ENCODE results near the gene KDELR1.

KDELR1 gene

DNA sequence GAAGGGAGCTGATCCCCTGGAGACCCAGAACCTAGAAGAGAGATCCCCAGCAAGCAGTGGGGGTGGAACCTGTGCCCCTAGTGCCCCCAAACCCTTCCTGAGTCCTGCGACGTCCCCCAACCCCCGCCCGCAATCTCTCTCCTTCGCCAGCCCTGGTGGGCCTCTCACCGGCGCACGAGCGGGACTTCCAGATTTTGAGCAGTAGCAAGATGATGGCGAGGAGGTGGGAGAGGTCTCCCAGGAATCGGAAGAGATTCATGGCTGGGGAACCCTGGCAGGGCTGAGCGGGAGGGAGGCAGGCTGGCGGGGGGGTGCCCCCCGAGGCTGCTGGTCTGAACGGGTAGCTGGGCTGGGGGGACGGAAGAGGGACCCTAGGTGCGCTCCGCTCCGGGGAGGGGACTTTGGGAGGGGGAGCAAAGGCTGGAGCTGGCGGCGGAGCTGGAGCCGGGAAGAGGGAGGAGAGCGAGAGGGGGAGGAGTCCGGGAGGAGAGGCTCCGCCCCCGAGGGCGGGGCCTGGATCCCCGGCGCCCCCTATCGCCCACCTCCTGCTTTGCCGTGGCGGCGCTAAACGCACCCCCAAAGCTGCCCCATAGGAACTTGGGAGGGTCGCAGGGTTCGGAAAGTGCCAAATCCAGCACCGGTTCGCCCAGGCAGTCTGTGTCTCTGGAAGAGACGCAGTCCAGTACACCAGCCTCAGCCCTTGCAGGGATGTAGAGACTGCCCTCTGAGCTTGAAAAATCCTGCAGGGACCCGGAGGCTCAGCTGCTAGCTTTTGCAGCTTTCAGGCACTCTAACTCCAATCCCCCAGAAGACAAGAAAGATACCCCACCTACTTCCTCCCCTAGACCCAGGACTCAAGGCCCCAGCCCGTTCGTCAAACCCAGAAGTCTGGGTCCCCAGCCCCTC lies at the start of gene KDELR1:
TSS of gene KDELR1 (minus strand) at position 452 of the 906 bp plus-strand sequence. CDS start at position 259, 193 bp downstream.
- DNase-seq: no peak

GRCh38 chr19:48436586-48436985 lies 45.2 kb upstream of the KDELR1 start:
- DNase-seq: no peak

DNA sequence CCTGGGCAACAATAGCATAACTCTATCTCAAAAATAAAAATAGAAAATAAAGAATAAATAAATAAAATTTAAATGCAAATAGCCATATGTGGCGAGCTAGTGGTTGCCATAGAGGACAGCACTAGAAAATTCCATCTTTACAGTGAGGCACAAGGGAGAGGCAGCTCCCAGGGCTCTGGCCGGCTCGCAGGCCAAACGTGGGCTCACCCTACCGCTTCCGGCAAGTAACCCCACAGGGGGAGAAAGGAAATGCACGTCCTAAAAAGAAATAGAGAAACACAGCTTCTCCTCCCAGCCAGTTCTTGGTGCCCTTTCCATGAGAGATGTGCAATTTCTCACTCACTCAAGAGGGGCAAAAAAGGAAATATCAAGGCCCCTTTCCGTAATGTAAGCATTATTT lies 42.0 kb upstream of the KDELR1 start:
- DNase-seq: no peak

GRCh38 chr19:48428670-48429069 lies 37.3 kb upstream of the KDELR1 start:
- DNase-seq: no peak

DNA sequence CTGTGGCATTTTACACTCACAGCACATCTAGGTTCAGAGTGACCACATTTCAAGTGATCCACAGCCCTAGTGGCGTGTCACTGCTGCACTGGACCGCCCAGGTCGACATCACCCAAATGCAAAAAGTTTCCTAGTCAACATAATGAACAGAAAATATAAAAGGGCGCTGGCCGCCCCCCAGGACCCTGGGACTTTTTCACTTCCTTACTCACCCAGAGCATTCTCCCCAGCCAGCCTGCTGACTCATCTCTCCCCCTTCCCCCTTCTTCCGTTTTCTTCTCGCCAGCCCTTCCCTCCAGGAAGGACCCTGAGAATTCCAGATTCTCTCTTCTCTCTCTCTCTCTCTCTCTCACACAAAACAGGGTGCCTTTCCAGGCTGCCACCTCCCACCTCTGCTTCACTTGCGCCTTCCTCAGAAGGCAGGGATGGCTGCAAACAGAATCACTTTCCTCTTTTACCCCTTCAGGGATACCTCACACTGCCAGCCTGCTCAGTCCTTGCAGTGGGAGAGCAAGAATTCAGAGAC lies 33.4 kb upstream of the KDELR1 start:
- no peak for DNase-seq

DNA sequence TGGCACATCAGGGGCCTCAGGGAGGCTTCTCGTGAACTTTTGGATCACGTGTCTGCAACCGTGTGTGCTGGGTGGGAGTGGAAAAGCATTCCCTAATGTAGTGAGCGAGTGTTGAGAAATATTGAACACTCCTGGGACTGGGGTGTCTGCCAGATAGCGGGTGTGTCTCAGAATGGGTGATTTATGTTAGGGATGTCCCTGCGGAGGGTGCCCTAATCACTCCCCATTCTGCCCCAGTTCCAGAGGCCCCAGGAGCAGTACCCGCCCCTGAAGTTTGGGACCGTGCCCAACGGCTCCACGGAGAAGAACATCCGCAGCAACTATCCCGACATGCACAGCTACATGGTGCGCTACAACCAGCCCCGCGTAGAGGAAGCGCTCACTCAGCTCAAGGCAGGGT lies 30.2 kb upstream of the KDELR1 start:
- DNase-seq: no peak

DNA sequence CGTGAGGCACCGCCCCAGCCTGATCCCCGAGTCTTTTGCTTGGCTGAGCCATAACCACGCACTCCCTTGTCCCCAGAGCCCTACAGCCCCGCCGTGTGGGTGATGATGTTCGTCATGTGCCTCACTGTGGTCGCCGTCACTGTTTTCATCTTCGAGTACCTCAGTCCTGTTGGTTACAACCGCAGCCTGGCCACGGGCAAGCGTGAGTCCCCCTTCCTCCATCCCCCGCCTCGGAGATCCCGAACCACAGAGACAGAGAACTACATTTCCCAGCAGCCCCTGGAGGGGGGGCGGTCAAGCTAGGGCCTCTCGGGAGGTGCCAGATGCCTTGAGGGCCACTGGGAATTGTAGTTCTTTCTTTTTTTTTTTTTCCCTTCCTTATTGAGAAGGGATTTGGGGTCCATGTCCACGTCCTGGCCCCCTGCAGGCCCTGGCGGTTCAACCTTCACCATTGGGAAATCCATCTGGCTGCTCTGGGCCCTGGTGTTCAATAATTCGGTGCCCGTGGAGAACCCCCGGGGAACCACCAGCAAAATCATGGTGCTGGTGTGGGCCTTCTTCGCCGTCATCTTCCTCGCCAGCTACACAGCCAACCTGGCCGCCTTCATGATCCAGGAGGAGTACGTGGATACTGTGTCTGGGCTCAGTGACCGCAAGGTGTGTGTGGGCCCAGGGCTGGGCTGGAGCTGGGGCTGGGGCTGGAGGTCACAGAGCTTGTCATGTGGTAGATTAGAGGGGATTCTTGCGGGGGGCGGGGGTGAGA lies 28.0 kb upstream of the KDELR1 start:
- DNase-seq: no peak

- no peak for DNase-seq
Observed at GRCh38 chr19:48418317-48419064, 27.1 kb upstream of the KDELR1 start.

- no peak for DNase-seq
Observed at GRCh38 chr19:48417421-48417820, 26.1 kb upstream of the KDELR1 start.

DNA sequence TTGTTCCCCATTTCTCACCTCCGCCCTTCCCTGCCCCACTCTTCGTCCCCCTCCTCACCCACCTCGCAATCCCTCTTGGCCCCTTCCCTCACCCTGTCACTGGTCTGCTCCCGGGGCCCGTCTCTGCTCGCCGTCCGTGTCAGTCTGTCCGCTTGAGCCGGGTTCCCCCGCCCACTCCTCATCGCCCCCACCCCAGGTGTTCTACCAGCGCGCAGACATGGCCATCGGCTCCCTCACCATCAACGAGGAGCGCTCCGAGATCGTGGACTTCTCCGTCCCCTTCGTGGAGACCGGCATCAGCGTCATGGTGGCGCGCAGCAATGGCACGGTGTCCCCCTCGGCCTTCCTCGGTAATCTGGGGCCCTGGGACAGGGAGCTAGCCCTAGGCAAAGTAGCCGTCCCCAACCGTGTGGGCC lies 24.5 kb upstream of the KDELR1 start:
- no peak for DNase-seq

DNA sequence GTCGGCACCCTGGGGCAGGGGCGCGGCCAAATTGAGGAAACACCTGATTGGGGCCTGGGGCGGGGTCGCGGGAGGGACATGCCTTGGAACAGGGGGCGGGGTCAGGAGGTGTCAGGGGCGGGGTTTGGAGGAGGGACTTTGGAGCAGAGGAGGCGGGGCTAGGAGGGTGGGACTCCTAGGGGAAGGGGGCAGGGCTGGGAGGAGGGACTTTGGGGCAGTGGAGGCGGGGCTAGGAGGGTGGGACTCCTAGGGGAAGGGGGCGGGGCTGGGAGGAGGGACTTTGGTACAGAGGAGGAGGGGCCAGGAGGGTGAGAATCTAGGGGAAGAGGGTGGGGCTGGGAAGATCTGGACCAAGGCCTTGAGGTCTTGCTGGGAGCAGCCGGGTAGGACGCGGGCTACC lies 24.0 kb upstream of the KDELR1 start:
- no peak for DNase-seq

DNA sequence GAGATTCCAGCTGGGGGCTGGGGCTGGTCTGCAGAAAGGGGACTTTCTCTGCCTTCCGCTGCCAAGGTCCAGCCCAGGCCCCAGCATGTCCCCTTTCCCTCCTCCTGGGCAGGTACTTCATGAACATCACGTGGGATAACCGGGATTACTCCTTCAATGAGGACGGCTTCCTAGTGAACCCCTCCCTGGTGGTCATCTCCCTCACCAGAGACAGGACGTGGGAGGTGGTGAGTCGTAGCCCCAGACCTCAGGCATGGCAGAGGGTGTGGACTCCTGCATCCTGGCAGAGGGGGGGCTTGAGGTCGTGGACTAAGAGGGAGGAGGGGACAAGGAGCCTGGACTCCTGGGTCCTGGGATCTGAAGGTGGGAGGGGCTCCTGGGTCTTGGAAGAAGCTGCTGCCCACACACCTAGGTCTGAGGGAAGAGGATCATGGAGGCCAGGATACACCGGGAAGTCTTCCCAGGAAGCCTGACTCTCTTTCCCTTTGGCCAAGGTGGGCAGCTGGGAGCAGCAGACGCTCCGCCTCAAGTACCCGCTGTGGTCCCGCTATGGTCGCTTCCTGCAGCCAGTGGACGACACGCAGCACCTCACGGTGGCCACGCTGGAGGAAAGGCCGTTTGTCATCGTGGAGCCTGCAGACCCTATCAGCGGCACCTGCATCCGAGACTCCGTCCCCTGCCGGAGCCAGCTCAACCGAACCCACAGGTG lies 22.7 kb upstream of the KDELR1 start:
- DNase-seq: no peak

GRCh38 chr19:48405850-48406249 lies 14.5 kb upstream of the KDELR1 start:
- no peak for DNase-seq

DNA sequence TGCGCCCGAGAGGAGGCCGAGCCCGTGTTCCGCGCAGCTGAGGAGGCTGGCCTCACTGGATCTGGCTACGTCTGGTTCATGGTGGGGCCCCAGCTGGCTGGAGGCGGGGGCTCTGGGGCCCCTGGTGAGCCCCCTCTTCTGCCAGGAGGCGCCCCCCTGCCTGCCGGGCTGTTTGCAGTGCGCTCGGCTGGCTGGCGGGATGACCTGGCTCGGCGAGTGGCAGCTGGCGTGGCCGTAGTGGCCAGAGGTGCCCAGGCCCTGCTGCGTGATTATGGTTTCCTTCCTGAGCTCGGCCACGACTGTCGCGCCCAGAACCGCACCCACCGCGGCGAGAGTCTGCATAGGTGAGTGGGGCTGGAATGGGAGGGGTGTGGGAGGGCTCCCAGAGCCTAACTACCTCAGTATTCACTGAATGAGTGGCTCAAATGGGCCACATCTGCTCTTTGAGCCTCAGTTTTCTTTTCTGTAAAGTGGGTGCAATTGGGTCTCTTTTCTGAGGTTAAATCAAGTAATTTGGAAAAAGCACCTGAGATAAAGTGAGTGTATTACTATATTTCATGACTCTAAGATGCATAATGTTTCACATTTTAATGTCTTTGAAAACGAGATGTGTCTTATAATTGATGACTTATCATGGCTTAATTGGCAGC lies 13.8 kb upstream of the KDELR1 start:
- no peak for DNase-seq

GRCh38 chr19:48403606-48404005 lies 12.3 kb upstream of the KDELR1 start:
- DNase-seq: no peak

DNA sequence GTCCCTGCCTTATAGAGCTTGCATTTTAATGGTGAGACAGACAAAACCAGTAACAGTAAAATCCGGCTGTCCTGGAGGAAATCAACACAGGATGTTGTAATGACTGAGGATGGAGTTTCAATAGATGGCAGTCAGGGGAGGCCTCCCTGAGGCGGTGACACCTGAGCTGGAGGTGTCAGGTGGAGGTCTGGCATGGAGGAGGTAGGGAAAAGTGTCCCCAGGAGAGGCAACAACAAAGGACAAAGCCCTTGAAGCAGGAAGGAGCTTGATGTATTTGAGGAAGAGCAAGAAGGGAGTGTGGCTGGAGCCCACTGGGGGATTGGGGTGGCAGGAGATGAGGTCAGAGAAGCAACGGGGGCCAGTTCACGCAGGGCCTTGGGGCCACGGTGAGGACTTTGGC lies 9.9 kb upstream of the KDELR1 start:
- no peak for DNase-seq

GRCh38 chr19:48400018-48400742 lies 8.8 kb upstream of the KDELR1 start:
- DNase-seq: no peak

GRCh38 chr19:48398375-48399235 lies 7.3 kb upstream of the KDELR1 start:
- no peak for DNase-seq

GRCh38 chr19:48398102-48398374 lies 6.7 kb upstream of the KDELR1 start:
- no peak for DNase-seq

Data from NCI-H2081 treated with DMSO at 0.1 percent for 48 hours (cell line).